ENCODE measurements around the gene DNAJC15. TPM values are rescaled to one million over a fixed set of nuclear protein-coding genes. Genes with fewer than 3 reads are reported as not detected.

DNAJC15 gene
- total RNA-seq, 4 donors from 2014 or later = 10.5 to 18.3 (median 11.4) TPM

- peaks cover 0 to 6% (median 0%) of the 10 kb centered on the region in 4 donors for H3K36me3 ChIP-seq
- H3K27me3 ChIP-seq = no peaks in the 10 kb centered on the region
- intact Hi-C loops (cut with DNase I; ENCODE audit: low total_unique reads) = no loop called here
- no peak overlapping the region for H3K4me3 ChIP-seq
- WGBS, 2 donors (ENCODE audit: low coverage in 1 of 2) = 85 to 87% methylated on average over 5 of the region's 5 CpGs
- no peak for DNase-seq
- no peak overlapping the region for H3K27ac ChIP-seq
- no peaks in the 10 kb centered on the region for H3K9me3 ChIP-seq
- no peak for TF ChIP-seq POLR2A (IDR thresholded peaks at IDR 0.05)
- TF ChIP-seq CTCF (IDR thresholded peaks at IDR 0.05) = no peak
- TF ChIP-seq POLR2AphosphoS5 (IDR thresholded peaks at IDR 0.05) = no peak
- no peak for TF ChIP-seq EP300 (IDR thresholded peaks at IDR 0.05; ENCODE audit: low read depth)
- in situ Hi-C loops (cut with MboI; ENCODE audit: low pct_ligation_motif_present in 1 of 4, low pct_unique_long_range_greater_than_20kb in 1 of 4, low sequenced_read_pairs in 3 of 4) = no loop called here
- peaks cover 13 to 28% (median 17%) of the 10 kb centered on the region in 4 donors for H3K4me1 ChIP-seq
Measured at GRCh38 chr13:43061496-43062280, 38.3 kb downstream of the DNAJC15 start.

- WGBS, 2 donors (ENCODE audit: low coverage in 1 of 2) = 89 to 100% methylated on average over 1 of the region's 1 CpG
- H3K27me3 ChIP-seq = no peaks in the 10 kb centered on the region
- no peak for TF ChIP-seq CTCF (IDR thresholded peaks at IDR 0.05)
- TF ChIP-seq POLR2AphosphoS5 (IDR thresholded peaks at IDR 0.05) = no peak
- TF ChIP-seq EP300 (IDR thresholded peaks at IDR 0.05; ENCODE audit: low read depth) = no peak
- TF ChIP-seq POLR2A (IDR thresholded peaks at IDR 0.05) = no peak
- H3K36me3 ChIP-seq = peaks cover 0 to 4% (median 0%) of the 10 kb centered on the region in 4 donors
- H3K27ac ChIP-seq = no peak overlapping the region
- no peaks in the 10 kb centered on the region for H3K9me3 ChIP-seq
- no peak for DNase-seq
- in situ Hi-C loops (cut with MboI; ENCODE audit: low pct_ligation_motif_present in 1 of 4, low pct_unique_long_range_greater_than_20kb in 1 of 4, low sequenced_read_pairs in 3 of 4) = no loop called here
- intact Hi-C loops (cut with DNase I; ENCODE audit: low total_unique reads) = no loop called here
- H3K4me3 ChIP-seq = no peak overlapping the region
- H3K4me1 ChIP-seq = peaks cover 0 to 24% (median 3%) of the 10 kb centered on the region in 4 donors
Measured at GRCh38 chr13:43071824-43072223, 48.4 kb downstream of the DNAJC15 start.

- in situ Hi-C loops (cut with MboI; ENCODE audit: low pct_ligation_motif_present in 1 of 4, low pct_unique_long_range_greater_than_20kb in 1 of 4, low sequenced_read_pairs in 3 of 4) = no loop called here
Measured at GRCh38 chr13:43072394-43072793, 49.0 kb downstream of the DNAJC15 start.

More at GRCh38 chr13:43072394-43072793, 49.0 kb downstream of the DNAJC15 start:
- peaks cover 0 to 4% (median 0%) of the 10 kb centered on the region in 4 donors for H3K36me3 ChIP-seq
- TF ChIP-seq POLR2AphosphoS5 (IDR thresholded peaks at IDR 0.05) (no peak), EP300 (IDR thresholded peaks at IDR 0.05; ENCODE audit: low read depth) (no peak), CTCF (IDR thresholded peaks at IDR 0.05) (no peak), POLR2A (IDR thresholded peaks at IDR 0.05) (no peak)
- intact Hi-C loops (cut with DNase I; ENCODE audit: low total_unique reads) = no loop called here
- H3K9me3 ChIP-seq = no peaks in the 10 kb centered on the region
- H3K4me3 ChIP-seq = no peak overlapping the region
- peaks cover 0 to 24% (median 3%) of the 10 kb centered on the region in 4 donors for H3K4me1 ChIP-seq
- H3K27me3 ChIP-seq = no peaks in the 10 kb centered on the region
- no peak for DNase-seq
- 87 to 95% methylated on average over 5 of the region's 5 CpGs for WGBS, 2 donors (ENCODE audit: low coverage in 1 of 2)
- no peak overlapping the region for H3K27ac ChIP-seq

Data from transverse colon (tissue), 4 donors.